ENCODE results near the gene TARBP1. TPM values are rescaled to one million over a fixed set of nuclear protein-coding genes. Genes with fewer than 3 reads are reported as not detected.

Gene TARBP1
- total and polyA plus RNA-seq, 2 experiments from 2014 or later: 12.8 to 22.9 TPM

GRCh38 chr1:234467821-234468220 lies 11.2 kb downstream of the TARBP1 start:
- DNase-seq (ENCODE audit: low spot score): no peak
- TF ChIP-seq EZH2 (IDR thresholded peaks at IDR 0.05; ENCODE audit: borderline replicate concordance): no peak
- TF ChIP-seq CTCF (IDR thresholded peaks at IDR 0.05; ENCODE audit: poor library complexity): no peak
- no peak for TF ChIP-seq EZH2phosphoT487 (IDR thresholded peaks at IDR 0.05; ENCODE audit: low read depth, severe bottlenecking, unreplicated experiment)
- Histone ChIP-seq H3K4me3 (no peak overlapping the region), H3K27ac (no peak overlapping the region), H3K27me3 (no peaks in the 10 kb centered on the region), H3K4me2 (no peak overlapping the region), H3K9me3 (ENCODE audit: low read depth) (no peaks in the 10 kb centered on the region), H3K79me2 (no peaks in the 10 kb centered on the region), H3K4me1 (ENCODE audit: insufficient read depth) (no peaks in the 10 kb centered on the region), H3K9me2 (replicated peaks; ENCODE audit: insufficient read depth) (no peaks in the 10 kb centered on the region), H4K20me1 (ENCODE audit: insufficient read depth, poor library complexity, severe bottlenecking) (no peaks in the 10 kb centered on the region), H3K36me3 (replicated peaks; ENCODE audit: insufficient read depth, low read depth) (no peaks in the 10 kb centered on the region), H2AFZ (no peak overlapping the region)
- 95% methylated on average over 6 of the region's 6 CpGs for WGBS (ENCODE audit: low lambda C conversion rate, missing lambda C conversion rate)

GRCh38 chr1:234466945-234467344 lies 12.0 kb downstream of the TARBP1 start:
- no peak overlapping the region for H3K27ac ChIP-seq
- H3K4me1 ChIP-seq (ENCODE audit: insufficient read depth): no peaks in the 10 kb centered on the region
- no peaks in the 10 kb centered on the region for H3K36me3 ChIP-seq (replicated peaks; ENCODE audit: insufficient read depth, low read depth)
- no peaks in the 10 kb centered on the region for H3K27me3 ChIP-seq
- WGBS (ENCODE audit: low lambda C conversion rate, missing lambda C conversion rate): 97% methylated on average over 6 of the region's 6 CpGs
- no peak overlapping the region for H3K4me3 ChIP-seq
- no peak overlapping the region for H2AFZ ChIP-seq
- no peaks in the 10 kb centered on the region for H4K20me1 ChIP-seq (ENCODE audit: insufficient read depth, poor library complexity, severe bottlenecking)
- H3K9me3 ChIP-seq (ENCODE audit: low read depth): no peaks in the 10 kb centered on the region
- H3K4me2 ChIP-seq: no peak overlapping the region
- H3K9me2 ChIP-seq (replicated peaks; ENCODE audit: insufficient read depth): no peaks in the 10 kb centered on the region
- no peak for DNase-seq (ENCODE audit: low spot score)
- H3K79me2 ChIP-seq: no peaks in the 10 kb centered on the region
- TF ChIP-seq CTCF (IDR thresholded peaks at IDR 0.05; ENCODE audit: poor library complexity) (no peak), EZH2 (IDR thresholded peaks at IDR 0.05; ENCODE audit: borderline replicate concordance) (no peak)

GRCh38 chr1:234463749-234464148 lies 15.2 kb downstream of the TARBP1 start:
- Histone ChIP-seq H3K4me3 (no peak overlapping the region), H2AFZ (no peak overlapping the region), H3K27me3 (no peaks in the 10 kb centered on the region), H3K4me2 (no peak overlapping the region), H3K27ac (no peak overlapping the region), H3K79me2 (no peaks in the 10 kb centered on the region), H3K9me3 (ENCODE audit: low read depth) (no peaks in the 10 kb centered on the region), H3K36me3 (replicated peaks; ENCODE audit: insufficient read depth, low read depth) (no peaks in the 10 kb centered on the region), H4K20me1 (ENCODE audit: insufficient read depth, poor library complexity, severe bottlenecking) (no peaks in the 10 kb centered on the region), H3K4me1 (ENCODE audit: insufficient read depth) (no peaks in the 10 kb centered on the region), H3K9me2 (replicated peaks; ENCODE audit: insufficient read depth) (no peaks in the 10 kb centered on the region)
- TF ChIP-seq CTCF (IDR thresholded peaks at IDR 0.05; ENCODE audit: poor library complexity): no peak
- no peak for TF ChIP-seq EZH2 (IDR thresholded peaks at IDR 0.05; ENCODE audit: borderline replicate concordance)
- no peak for TF ChIP-seq EZH2phosphoT487 (IDR thresholded peaks at IDR 0.05; ENCODE audit: low read depth, severe bottlenecking, unreplicated experiment)
- no peak for DNase-seq (ENCODE audit: low spot score)

GRCh38 chr1:234460652-234461051 lies 18.3 kb downstream of the TARBP1 start:
- H3K27me3 ChIP-seq: no peaks in the 10 kb centered on the region
- no peaks in the 10 kb centered on the region for H3K4me1 ChIP-seq (ENCODE audit: insufficient read depth)
- no peak overlapping the region for H3K27ac ChIP-seq
- H3K79me2 ChIP-seq: no peaks in the 10 kb centered on the region
- no peak overlapping the region for H3K4me2 ChIP-seq
- no peaks in the 10 kb centered on the region for H4K20me1 ChIP-seq (ENCODE audit: insufficient read depth, poor library complexity, severe bottlenecking)
- TF ChIP-seq CTCF (IDR thresholded peaks at IDR 0.05; ENCODE audit: poor library complexity) (no peak), EZH2 (IDR thresholded peaks at IDR 0.05; ENCODE audit: borderline replicate concordance) (no peak), EZH2phosphoT487 (IDR thresholded peaks at IDR 0.05; ENCODE audit: low read depth, severe bottlenecking, unreplicated experiment) (no peak)
- no peak overlapping the region for H2AFZ ChIP-seq
- no peaks in the 10 kb centered on the region for H3K9me2 ChIP-seq (replicated peaks; ENCODE audit: insufficient read depth)
- no peak for DNase-seq (ENCODE audit: low spot score)
- H3K36me3 ChIP-seq (replicated peaks; ENCODE audit: insufficient read depth, low read depth): no peaks in the 10 kb centered on the region
- no peak overlapping the region for H3K4me3 ChIP-seq
- H3K9me3 ChIP-seq (ENCODE audit: low read depth): no peaks in the 10 kb centered on the region
- 96% methylated on average over 5 of the region's 5 CpGs for WGBS (ENCODE audit: low lambda C conversion rate, missing lambda C conversion rate)
